HG03439 (cell line): ENCODE data around the gene C5orf15.
A peak's percentile ranks its signal among the peaks of the same experiment; 100 is the strongest.
"Not testable (repeated sequence)": the region's sequence is repeated elsewhere in the genome, so short reads cannot be mapped to it uniquely, and the experiment has no call there.

ENCODE experiments used
- ATAC-seq: cut with Tn5 transposase; IDR thresholded peaks from one replicate; pipeline ENCODE4 v1.9.1; 2021; ENCODE audit warnings: mild to moderate bottlenecking, moderate library complexity; ENCODE audit not compliant: unreplicated experiment

Gene C5orf15

DNA sequence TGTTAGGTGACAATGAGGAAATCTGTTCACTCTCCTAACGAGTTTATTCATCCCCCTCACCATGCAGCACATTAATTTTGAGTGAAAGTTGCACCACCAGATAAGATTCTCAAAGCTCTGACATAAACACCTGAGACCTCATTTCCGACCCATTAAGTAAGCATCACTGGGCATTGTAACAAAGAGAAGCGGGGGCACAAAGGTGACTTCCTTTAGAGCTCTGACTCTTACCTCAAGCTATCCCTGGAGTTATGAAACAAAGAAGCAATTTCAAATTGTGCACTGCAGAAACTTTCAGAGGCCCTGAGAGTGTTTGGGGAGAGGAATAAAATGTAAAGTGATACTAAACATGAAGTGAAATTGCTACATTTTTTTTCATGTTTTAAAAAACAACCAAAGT lies 29.5 kb downstream of the C5orf15 start:
- ATAC-seq = no peak

DNA sequence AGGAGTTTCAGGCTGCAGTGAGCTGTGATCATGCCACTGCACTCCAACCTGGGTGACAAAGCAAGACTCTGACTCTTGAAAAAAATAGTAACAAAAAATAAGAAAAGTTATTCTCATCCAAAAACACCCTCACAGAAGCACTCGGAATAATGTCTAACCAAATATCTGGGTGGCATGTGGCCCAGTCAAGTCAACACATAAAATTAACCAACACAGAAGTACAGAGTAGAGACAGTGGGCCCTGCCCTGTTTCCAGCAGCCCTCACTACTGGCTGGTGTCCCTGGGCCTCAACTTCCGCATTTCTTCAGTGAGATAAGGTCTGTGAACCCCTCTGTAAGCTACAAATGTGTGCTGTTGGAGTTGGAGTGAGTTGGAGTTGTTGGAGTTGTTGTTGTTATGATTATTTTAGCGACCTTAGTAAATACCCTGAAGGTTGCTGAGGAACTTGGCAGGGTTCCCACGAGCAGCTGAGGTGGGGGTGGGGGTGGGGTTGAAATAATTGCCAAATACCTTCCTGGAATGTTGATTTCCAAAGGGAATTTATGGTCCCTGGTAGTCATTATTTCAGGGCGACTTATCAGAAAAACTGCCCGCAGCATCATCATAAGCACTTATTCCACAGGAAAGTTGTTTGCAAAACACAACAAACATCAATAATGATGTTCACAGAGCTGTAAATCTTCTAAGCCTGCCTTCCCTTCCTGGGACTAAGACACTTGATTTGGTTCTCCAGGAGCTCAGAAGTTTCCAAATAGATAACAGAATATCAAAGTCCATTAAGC lies 30.2 kb downstream of the C5orf15 start:
- no peak for ATAC-seq

DNA sequence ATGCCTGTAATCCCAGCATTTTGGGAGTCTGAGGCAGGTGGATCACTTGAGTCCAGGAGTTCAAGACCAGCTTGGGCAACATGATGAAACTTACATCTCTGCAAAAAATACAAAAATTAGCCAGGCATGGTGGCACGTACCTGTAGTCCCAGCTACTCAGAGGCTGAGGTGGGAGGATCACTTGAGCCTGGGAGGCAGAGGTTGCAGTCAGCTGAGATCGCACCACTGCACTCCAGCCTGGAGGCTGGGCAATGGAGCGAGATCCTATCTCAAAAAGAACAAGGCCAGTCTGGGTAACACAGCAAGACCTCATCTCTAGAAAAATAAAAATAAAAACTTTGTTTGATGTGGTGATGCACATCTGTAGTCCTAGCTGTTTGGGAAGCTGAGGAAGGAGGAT lies 30.8 kb downstream of the C5orf15 start:
- not testable (repeated sequence) for ATAC-seq

DNA sequence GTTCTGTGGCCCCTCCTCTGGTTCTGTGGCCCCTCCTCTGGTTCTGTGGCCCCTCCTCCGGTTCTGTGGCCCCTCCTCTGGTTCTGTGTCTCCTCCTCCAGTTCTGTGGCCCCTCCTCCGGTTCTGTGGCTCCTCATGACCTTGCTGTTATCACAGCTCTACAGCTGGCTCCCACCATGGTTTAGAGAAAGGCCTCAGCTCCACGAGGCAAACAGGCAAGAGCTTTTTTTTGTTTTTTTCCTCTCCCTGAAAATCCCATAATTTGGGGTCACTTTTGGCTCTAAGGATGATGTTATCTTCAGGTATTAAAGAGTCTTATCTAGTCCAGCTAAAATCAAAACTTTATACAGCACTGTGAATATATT lies 31.8 kb downstream of the C5orf15 start:
- no peak for ATAC-seq

DNA sequence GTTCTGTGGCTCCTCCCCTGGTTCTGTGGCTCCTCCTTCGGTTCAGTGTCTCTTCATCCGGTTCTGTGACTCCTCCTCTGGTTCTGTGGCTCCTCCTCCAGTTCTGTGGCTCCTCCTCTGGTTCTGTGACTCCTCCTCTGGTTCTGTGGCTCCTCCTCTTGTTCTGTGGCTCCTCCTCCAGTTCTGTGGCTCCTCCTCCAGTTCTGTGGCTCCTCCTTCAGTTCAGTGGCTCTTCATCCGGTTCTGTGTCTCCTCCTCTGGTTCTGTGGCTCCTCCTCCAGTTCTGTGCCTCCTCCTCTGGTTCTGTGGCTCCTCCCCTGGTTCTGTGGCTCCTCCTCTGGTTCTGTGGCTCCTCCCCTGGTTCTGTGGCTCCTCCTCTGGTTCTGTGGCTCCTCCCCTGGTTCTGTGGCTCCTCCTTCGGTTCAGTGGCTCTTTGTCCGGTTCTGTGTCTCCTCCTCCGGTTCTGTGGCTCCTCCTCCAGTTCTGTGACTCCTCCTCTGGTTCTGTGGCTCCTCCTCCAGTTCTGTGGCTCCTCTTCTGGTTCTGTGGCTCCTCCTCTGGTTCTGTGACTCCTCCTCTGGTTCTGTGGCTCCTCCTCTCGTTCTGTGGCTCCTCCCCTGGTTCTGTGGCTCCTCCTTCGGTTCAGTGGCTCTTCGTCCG lies 32.3 kb downstream of the C5orf15 start:
- not testable (repeated sequence) for ATAC-seq

DNA sequence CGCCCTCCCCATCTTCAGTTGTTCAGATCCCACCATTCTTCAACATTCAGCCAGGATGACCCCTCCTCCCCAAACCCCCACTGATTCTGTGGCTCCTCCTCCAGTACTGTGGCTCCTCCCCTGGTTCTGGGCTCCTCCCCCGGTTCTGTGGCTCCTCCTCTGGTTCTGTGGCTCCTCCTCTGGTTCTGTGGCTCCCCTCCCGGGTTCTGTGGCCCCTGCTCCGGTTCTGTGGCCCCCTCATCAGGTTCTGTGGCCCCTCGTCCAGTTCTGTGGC lies 32.8 kb downstream of the C5orf15 start:
- no peak for ATAC-seq

DNA sequence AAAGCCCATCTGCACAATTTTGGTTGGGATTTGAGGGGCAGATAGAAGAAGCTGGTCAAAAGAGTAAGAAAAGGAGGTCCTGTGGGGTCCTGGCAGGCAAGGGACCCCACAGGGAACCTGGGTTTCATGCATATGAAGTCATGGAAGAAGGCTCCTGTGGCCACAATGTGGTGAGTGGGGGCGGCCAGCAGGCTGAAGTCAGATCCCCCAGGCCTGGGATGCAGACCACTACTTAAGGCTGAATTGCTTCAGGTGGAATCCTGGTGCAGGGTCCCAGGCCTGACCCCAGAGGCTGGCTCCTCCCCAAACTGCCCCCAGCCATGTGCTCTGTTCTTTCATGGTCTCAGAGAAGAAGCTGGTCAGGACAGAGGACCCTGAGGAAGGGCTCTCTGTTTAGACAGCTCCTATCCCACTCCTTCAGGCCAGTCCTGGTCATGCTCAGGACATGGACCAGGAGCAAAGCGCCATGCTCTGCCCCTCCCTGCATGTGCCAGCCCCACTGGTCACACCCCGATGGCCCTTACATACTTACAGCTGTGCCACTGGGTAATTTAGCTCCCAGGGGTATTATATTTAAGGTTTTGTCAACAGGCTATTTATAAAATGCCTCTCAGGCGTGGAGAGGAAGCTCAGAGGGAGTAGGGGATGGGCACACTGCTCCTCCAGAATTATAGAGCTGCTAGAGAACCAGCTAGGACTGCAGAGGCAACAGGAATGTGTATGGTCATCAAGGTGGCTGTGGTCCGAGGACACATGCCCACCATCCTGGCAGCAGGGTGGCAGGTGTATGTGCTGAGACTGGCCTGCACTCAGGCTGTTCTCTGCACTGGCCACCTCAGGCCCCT lies 33.4 kb downstream of the C5orf15 start:
- no peak for ATAC-seq

DNA sequence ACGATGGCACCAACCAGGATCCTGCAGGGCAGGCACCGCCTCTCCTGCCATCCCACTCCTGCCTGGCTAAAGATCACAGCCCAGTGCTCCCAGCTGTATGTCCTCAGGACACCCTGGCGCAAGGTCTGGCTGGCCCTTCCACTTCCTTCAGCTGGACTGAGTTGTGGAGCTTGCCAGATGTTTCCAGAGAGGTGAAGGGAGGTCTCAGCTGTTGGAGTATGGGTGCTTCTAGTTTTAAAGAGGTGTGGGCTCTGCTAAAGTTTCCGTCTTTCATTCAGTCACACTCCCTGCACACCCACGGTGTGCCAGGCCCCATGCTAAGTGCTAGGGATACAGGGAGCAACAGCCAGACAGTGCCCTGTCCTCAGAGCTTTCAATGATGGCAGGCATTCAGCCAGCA lies 34.1 kb downstream of the C5orf15 start:
- no peak for ATAC-seq

DNA sequence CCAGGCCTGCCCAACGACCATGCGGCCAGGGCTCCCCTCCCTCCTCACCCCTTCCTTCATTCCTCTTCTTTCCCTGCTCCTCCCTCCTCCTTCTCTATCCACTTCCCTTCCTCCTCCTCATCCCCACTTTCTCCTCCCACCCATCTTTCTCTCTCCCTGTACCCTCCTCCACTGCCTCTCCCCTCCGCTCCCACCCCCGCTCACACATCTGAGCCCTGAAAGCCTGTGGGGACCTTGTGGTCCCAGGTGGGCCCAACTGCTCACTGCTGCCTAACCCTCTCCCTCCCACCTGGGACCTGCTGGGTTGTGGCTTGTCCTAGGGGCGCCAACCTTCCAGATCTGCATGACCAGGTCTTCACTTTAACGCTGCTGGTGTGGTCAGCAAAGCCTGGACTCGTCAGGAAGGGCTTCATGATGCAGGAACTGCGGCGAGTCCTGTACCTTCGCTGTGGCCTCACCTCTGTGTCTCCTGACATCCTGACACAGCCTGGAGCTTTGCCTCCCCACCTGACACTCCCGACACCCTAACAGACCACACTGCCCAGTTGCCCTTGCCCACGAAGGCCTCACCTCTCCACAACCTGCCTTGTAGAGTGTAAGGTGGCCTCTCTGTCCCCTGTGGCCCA lies 34.6 kb downstream of the C5orf15 start:
- ATAC-seq = no peak

DNA sequence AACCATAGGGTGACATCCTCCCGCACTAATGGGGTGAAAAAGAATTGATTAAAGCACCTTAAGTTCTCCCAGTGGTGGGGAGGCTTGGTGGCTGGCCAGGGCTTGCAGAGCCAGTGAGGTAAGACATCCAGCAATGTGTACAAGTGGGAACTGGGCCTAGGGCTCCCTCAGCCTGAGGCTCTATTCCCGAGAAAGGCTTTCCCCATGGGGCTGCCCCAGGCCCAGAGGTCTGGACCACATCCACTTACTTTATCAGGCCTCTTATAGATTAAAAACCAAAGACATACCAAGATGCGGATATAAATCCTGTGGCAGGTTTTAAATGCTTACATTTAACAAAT lies 35.3 kb downstream of the C5orf15 start:
- no peak for ATAC-seq

DNA sequence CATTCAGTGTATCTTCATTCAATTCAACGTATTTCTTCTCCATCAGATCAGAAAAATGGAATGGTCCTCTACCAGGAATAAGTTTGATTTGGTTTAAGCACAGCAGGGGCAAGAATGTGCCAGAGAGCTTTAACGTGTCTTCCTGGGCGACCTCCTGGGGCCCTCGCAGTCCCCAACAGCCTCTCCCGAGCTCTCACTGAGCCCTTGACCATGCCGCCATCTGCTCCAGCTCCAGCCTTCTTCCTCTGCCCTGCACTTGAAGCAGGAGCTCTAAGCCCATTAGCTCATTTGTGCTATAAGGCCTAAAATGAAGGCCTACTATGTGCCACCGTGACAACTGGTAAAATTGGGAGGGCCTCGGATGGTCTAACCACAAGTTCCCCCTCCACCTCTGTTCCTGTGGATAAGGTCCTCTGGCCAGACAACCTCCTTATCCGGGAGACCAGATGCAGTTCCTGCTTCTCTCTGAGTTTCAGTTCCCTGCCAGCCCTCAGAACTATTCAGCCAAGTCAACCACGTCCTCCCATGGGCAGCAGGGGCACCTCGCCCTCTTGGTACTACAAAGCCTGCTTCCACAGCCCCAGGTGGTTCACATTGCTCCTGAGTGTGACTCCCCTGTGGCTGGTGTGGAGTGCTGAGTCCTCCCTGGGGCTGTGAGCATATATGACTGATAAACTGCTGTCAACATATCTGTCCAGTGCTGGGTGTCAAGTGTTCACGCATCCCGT lies 35.8 kb downstream of the C5orf15 start:
- no peak for ATAC-seq

DNA sequence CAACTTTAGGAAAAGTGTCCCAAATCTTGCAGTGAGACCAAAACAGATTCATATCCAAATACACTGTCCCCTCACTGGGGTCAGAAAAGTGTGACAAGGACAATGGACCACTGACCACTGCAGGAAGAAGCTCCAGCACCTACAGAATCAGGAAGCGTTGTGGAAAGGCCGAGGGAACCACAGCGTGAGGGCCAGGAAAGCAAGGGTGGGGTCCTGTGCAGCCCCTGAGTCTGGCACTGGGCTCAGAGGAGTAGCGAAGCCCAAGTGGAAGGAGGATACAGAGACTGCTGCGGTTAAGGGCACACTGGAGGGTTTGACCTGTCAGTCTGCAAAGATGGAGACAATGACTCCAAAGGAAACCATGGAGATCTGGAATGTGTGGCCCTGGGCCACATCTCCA lies 36.9 kb downstream of the C5orf15 start:
- no peak for ATAC-seq

DNA sequence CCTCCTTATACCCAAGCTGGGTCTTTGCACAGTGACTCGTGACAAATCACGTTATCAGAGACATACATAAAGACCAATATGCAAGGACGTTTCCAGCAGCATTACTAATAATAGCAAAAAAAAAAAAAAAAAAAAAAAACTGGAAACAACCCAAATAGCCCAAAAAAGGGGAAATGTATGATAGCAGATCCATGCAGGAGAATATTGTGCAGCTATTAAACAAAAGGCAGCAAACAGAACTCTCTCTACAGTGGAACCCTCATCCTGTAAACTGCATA lies 37.7 kb downstream of the C5orf15 start:
- no peak for ATAC-seq

DNA sequence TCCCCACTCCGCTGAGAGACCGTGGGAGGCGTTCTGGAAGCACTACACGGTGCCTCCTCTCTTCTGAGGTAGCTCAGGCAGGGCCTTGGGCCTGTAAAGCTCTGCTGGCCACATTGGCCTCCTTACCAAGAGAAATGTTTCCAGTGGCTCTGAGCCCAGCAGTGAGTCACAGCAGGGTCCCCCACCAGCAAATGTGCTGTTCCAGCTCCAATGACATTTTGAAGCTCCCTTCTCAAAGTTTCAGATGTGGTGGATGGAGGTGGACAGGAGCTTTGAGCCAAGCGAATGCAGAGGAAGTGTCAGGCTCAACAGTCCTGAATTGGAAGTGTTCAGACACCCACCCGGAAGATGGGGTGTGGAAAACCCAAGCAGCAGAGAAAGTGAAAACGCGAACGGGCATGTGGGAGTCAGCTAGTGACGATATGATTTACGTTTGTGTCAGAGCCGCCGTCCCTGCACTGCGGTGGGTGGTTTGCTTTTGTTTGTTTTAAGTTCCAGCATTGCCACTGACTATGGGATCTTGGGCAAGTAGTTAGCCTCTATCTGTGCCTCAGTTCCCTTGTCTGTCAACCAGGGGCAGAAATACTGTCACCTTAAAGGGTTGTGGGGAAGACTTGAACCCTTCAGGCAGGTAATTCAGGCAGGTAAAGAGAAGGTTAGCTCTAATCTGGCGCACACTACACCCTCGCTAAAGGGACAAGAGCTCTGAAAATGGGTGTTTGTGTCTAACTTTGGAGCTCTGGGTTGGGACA lies 38.2 kb downstream of the C5orf15 start:
- ATAC-seq = peak; percentile 48

DNA sequence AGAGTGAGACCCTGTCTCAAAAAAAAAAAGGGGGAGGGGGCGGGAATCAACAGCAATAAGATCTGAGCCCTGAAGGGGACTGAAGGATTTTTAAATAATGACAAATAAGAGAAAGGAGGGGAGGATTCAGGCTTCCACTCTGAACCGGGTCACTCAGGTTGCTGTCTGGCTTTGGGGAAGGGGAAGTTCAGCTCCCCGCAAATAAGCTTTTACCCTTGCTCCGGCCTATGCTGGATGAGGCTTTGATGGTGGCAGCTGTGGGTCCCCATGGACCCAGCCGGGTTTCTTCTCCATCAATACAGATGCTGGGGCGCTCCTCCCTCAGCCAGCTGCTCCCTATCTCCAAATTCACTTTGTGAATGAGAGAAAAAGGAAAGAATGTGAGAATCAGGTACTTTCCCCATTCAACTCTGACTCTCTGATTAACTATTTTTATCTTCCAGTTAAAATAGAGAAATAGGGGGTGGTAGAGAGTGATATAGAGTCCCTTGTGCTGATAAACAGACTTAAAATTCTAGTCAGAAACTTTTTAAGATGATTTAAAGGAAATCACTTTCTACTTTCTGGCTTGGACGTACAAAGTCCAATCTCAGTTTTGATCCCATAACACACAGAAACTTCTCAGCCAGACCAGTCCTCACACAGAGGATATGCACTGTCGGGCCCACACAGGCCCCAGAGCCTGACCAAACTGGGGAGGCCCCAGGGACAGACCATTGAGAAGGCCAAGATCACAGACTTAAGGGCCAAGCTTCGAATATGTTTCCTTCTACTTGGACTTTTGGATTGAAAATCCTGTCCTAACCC lies 39.6 kb downstream of the C5orf15 start:
- no peak for ATAC-seq

DNA sequence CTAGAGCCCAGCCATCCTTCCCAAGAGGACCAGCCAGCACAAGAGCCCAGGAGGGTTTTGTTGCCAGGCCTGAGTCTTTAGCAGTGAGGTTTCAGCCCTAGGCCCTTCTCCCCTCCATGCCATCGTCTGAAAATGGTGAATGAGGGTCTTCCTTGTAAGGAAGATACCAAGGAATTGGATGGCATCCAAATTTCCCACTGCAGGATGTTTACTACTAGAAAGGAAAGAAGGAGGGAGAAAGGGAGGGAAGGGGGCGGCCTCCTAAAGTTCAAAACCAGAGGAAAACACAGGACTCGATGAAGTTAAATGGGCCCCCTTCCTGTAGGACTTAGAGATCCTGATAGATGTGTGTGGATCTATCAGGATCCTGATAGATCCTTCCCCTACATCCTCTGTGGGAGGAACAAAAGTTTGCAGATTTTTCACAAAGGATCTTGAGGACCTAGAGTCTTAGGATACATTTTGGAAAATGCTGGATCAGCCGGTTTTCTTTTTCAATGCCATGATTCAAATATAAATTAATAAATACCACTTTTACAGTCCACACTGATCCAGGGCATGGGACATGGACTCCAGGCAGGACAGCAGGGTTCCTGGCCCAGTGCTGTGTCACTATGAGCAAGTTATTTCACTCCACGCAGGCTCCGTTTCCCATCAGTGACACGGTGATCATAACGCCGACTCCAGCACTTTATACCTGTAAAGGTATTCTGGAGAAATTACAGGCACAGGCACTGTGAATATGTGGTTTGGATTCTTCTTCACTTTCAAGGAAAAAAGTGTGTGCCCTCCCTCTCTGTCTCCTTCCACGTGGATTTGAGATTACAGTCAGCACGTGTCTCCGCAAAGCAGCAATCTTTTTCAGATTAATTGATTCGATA lies 40.9 kb downstream of the C5orf15 start:
- no peak for ATAC-seq

DNA sequence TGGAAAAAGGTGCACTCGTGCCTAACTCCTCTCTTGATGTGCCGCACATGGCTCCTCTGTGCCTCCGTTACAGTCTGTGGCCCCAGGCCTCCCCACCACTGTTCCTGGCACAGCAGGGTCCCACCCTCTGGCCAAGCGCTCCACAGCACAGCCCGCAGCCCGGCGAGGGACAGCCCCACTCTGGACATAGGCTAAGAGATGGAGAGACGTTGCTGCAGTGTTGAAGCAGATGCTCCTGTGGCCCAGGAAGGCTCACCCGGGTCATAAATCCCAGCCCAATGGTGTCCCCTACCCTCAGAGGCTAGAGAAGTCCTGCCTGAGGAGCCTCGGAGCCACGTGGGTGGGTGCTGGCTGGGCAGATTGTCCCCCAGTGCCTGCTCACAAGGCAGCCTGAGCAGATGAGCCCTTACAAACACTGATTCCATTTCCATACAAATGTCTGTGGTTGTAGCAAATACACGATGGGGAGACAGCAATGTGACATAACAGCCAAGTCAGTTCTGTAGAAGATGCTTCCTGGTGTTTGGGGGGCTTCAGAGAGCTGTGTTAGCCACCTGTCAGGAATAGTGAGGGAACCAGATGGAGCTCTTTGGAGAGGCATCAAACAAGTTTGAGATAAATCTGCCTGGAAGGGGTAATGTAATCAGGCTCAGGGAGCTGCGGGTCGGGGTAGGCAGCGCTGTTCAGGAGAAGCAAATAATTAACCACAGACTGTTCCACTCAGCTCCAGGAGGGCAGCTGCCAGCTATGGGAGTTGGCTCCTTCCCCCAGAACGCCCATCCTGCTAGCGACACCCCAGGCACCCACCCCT lies 41.7 kb downstream of the C5orf15 start:
- no peak for ATAC-seq
